Right lung (tissue), 5 donors: ENCODE results near the gene SPATA46. TPM values are rescaled to one million over a fixed set of nuclear protein-coding genes. Genes with fewer than 3 reads are reported as not detected.
"Not testable (repeated sequence)": the region's sequence is repeated elsewhere in the genome, so short reads cannot be mapped to it uniquely, and the experiment has no call there.

Experiments
- DNase-seq, 2 donors: peaks; one replicate each; pipeline ENCODE4 v3.0.0-alpha.2; 2013
- polyA plus RNA-seq, 5 donors: library from polyadenylated mRNA; unstranded; fragments of 120-200 nt; gene quantifications; one replicate each; pipeline versions ENCODE4 v1.2.1 to v1.2.3, GENCODE V29; 2013; ENCODE audit warnings: inconsistent platforms in 1 of 5, low replicate concordance in 1 of 5; ENCODE audit not compliant: insufficient read length in 5 of 5, insufficient read depth in 1 of 5

SPATA46 gene
- polyA plus RNA-seq, 5 donors: 0.32 to 0.76 (median 0.36) TPM

GRCh38 chr1:162357681-162358266 lies 18.9 kb downstream of the SPATA46 start:
- DNase-seq: peak in 1 of 2 donors; percentile 3

- no peak for DNase-seq
Observed at GRCh38 chr1:162353702-162354101, 23.0 kb downstream of the SPATA46 start.

- DNase-seq: no peak
Observed at GRCh38 chr1:162353078-162353477, 23.6 kb downstream of the SPATA46 start.

- not testable (repeated sequence) for DNase-seq
Observed at GRCh38 chr1:162351874-162352273, 24.8 kb downstream of the SPATA46 start.

- no peak for DNase-seq
Observed at GRCh38 chr1:162351246-162351842, 25.3 kb downstream of the SPATA46 start.

- DNase-seq: no peak
Observed at GRCh38 chr1:162349635-162350330, 26.9 kb downstream of the SPATA46 start.

- no peak for DNase-seq
Observed at GRCh38 chr1:162347281-162347680, 29.4 kb downstream of the SPATA46 start.

GRCh38 chr1:162343470-162343869 lies 33.2 kb downstream of the SPATA46 start:
- no peak for DNase-seq

GRCh38 chr1:162342452-162342983 lies 34.1 kb downstream of the SPATA46 start:
- no peak for DNase-seq

GRCh38 chr1:162336621-162337285 lies 39.9 kb downstream of the SPATA46 start:
- DNase-seq: no peak

GRCh38 chr1:162335126-162335525 lies 41.5 kb downstream of the SPATA46 start:
- DNase-seq: peak; percentile 20 to 21

GRCh38 chr1:162333991-162334390 lies 42.7 kb downstream of the SPATA46 start:
- DNase-seq: no peak

GRCh38 chr1:162329826-162330225 lies 46.8 kb downstream of the SPATA46 start:
- DNase-seq: no peak

GRCh38 chr1:162328512-162328911 lies 48.1 kb downstream of the SPATA46 start:
- peak in 1 of 2 donors; percentile 2 for DNase-seq

- no peak for DNase-seq
Observed at GRCh38 chr1:162327788-162328165, 48.9 kb downstream of the SPATA46 start.

GRCh38 chr1:162327144-162327787 lies 49.4 kb downstream of the SPATA46 start:
- no peak for DNase-seq

GRCh38 chr1:162326559-162326958 lies 50.1 kb downstream of the SPATA46 start:
- DNase-seq: no peak

GRCh38 chr1:162324396-162324795 lies 52.3 kb downstream of the SPATA46 start:
- DNase-seq: no peak
